Brain microvascular endothelial cell (primary cell): Measurements from ENCODE around the gene PTPMT1.

Experiments used
- DNase-seq: peaks from one replicate; pipeline ENCODE4 v3.0.0-alpha.2; 2020
- H3K27ac ChIP-seq: fragments of 250-450 bp; sonication (Bioruptor Pico); 2 replicates; pipeline ENCODE4 v1.5.1; 2020; ENCODE audit warnings: mild to moderate bottlenecking, moderate library complexity
- H3K27me3 ChIP-seq: fragments of 250-450 bp; sonication (Bioruptor Pico); replicated peaks from 2 replicates; pipeline ENCODE4 v1.5.1; 2020; ENCODE audit warnings: mild to moderate bottlenecking
- H3K36me3 ChIP-seq: fragments of 250-450 bp; sonication (Bioruptor Pico); replicated peaks from 2 replicates; pipeline ENCODE4 v1.5.1; 2020; ENCODE audit warnings: mild to moderate bottlenecking
- H3K4me3 ChIP-seq: 2 replicates; pipeline ENCODE4 v1.5.1; 2011; ENCODE audit warnings: low read depth, mild to moderate bottlenecking, control low read depth, low read length, moderate library complexity
- CTCF ChIP-seq: IDR thresholded peaks from 2 replicates; pipeline ENCODE4 v1.5.1; 2011; ENCODE audit warnings: low read depth, mild to moderate bottlenecking, moderate library complexity, low read length, control low read depth, inconsistent platforms; ENCODE audit errors: missing control alignments
- in situ Hi-C: cut with HindIII; loops from 2 replicates; pipeline ENCODE4 v1.10.0; 2017; ENCODE audit warnings: low sequenced_read_pairs, low pct_ligation_motif_present

The PTPMT1 gene

GRCh38 chr11:47564933-47565339, 463 bp upstream of the PTPMT1 start:
- Histone ChIP-seq H3K36me3 (no peaks in the 10 kb centered on the region), H3K27ac (peak overlapping the region; percentile 39), H3K4me3 (peak overlapping the region; percentile 80), H3K27me3 (no peaks in the 10 kb centered on the region)
- TF ChIP-seq CTCF, result no peak
- no peak for DNase-seq
- in situ Hi-C loops, result no loop called here

GRCh38 chr11:47566149-47566698, 825 bp downstream of the PTPMT1 start:
- no peak for DNase-seq
- Histone ChIP-seq H3K27ac (no peak overlapping the region), H3K4me3 (peak overlapping the region; percentile 80), H3K27me3 (no peaks in the 10 kb centered on the region), H3K36me3 (peaks cover 2% of the 10 kb centered on the region)
- in situ Hi-C loops, result no loop called here
- no peak for TF ChIP-seq CTCF

- Histone ChIP-seq H3K4me3 (no peak overlapping the region), H3K36me3 (peaks cover 30% of the 10 kb centered on the region), H3K27ac (no peak overlapping the region), H3K27me3 (no peaks in the 10 kb centered on the region)
- no peak for DNase-seq
- no peak for TF ChIP-seq CTCF
- in situ Hi-C loops, result no loop called here
Observed at GRCh38 chr11:47569646-47570045, 4.2 kb downstream of the PTPMT1 start.

GRCh38 chr11:47570651-47571356, 5.4 kb downstream of the PTPMT1 start:
- H3K36me3 ChIP-seq, result peaks cover 33% of the 10 kb centered on the region
- no peak for TF ChIP-seq CTCF

GRCh38 chr11:47571357-47571729, 5.9 kb downstream of the PTPMT1 start:
- no peak overlapping the region for H3K4me3 ChIP-seq
- in situ Hi-C loops, result no loop called here
- no peaks in the 10 kb centered on the region for H3K27me3 ChIP-seq
- H3K27ac ChIP-seq, result no peak overlapping the region
- no peak for TF ChIP-seq CTCF
- no peak for DNase-seq
- H3K36me3 ChIP-seq, result peaks cover 33% of the 10 kb centered on the region

More at GRCh38 chr11:47570651-47571356, 5.4 kb downstream of the PTPMT1 start:
- in situ Hi-C loops, result no loop called here
- DNase-seq, result no peak
- Histone ChIP-seq H3K27ac (no peak overlapping the region), H3K27me3 (no peaks in the 10 kb centered on the region), H3K4me3 (no peak overlapping the region)
